NCI-H510A treated with DMSO at 0.1 percent for 48 hours (cell line): ENCODE results near the gene PIAS4.

ENCODE experiments used
- DNase-seq: peaks from one replicate; lab custom pipeline; 2025; lab: John Stamatoyannopoulos, UW

Gene PIAS4

DNA sequence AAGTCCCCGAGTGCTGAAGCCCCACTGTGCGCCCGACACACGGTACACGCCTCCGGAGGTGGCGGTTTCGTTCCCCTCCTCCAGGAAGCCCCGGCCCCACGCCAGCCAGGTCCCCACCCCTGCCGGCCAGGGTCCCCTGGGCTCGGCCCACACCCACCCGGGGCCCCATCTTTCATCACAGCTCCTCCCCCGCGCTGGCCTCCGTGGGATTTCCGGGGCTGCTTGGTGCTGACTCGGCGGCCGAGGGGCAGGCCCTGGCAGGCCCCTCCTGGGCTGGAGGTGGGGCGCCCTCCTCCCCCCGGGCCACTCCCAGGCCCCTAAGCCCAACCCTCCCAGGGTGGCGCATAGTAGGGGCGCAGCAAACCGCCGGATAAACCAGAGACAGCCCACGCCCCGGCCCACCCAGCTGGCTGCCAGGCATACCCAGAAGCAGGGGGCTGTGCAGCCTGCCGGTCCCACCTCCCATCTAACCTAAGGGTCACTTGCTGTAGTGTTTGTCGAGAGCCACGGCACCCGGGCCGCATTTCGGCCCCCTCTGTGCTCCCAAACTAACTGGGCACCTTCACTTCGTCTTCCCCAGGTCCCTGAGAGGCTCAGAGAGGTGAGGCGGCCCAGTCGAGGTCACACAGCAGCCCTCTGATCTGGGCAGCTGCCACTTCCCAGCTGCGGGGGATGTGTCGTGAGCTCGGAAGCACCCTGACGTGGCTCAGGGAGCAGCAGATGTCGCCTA lies 52.5 kb downstream of the PIAS4 start:
- DNase-seq = no peak

DNA sequence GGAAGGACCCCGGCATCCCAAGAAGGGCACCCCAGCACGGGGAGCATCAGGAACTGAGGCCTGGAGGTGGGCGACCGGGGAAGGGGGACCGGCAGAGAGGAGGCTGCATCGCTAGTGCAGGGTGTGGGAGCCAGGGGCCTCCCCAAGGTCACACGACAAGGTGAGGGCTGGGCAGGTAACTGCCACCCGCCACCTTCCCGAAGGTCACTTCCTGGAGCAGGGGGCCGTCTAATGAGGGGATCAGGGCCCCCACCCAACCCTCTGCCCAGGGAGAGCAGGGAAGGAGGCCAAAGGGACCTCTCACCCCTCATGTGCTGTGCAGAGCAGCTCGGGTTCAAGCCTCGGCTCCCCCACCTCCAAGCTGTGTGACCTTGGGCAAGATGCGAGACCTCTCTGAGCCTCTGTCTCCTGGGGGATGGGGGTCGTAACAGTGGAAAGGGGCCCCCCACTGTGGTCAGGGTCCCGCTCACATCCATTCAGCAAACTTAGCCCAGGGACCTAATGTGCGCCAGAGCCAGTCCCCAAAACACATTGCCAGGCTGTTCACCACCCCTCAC lies 53.2 kb downstream of the PIAS4 start:
- no peak for DNase-seq

DNA sequence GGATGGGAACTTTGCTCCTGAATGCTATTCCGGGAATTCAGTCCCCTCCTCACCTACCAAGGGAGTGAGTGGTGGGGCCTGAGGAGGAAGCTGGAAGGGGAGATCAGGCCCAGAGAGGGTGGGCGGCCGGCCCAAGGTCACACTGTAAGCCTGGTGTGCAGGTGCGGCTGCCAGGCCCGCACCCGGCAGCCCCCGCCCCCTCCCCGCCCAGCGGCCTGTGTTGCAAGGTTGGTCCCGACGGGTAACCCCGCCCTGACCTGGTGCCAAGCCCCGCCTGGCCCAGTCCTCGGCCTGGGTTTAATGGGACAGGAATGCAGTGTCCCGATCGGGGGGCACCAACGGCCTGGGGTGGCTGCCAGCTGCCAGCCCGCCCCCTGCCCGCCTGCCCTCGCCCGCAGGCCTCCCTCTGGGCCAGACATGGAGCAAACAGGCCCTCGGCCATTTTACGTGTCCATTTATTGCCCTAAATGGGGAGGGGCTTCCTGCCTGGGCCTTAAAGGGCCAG lies 53.7 kb downstream of the PIAS4 start:
- no peak for DNase-seq

DNA sequence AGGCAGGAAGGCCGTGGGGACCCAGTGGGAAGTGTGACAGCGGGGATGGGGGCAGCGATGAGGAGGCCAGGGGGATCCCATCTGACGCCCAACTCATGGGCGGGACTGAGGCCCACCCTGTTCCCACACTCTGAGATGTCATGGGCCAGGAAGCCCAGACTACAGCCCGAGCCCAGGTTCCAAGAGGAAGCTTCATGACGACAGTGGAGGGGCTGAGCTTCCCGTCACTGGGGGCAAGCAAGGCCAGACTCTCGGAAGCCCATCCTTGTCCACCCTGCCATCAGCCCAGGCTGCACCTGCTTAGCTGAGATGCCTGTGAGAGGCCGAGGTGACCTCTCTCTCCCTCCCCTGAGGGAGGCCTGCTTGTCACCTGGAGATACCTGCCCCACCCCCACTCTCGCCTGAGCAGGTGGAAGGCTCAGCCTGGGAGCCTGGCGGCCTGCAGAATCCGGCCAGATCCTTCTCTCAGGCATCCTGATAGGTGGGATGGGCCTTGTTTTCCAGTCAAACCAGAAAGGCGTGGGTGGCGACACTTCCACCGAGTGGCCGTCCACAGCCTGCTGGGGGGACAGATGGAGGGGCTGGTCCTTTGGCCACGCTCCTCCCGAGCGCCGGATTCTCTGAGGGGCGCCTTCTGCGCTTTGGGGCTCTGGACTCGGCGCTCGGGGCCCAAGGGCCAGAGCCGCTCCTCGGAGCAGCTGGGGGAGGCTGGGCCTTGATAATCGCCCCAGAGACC lies 54.3 kb downstream of the PIAS4 start:
- DNase-seq = peak; percentile 97

DNA sequence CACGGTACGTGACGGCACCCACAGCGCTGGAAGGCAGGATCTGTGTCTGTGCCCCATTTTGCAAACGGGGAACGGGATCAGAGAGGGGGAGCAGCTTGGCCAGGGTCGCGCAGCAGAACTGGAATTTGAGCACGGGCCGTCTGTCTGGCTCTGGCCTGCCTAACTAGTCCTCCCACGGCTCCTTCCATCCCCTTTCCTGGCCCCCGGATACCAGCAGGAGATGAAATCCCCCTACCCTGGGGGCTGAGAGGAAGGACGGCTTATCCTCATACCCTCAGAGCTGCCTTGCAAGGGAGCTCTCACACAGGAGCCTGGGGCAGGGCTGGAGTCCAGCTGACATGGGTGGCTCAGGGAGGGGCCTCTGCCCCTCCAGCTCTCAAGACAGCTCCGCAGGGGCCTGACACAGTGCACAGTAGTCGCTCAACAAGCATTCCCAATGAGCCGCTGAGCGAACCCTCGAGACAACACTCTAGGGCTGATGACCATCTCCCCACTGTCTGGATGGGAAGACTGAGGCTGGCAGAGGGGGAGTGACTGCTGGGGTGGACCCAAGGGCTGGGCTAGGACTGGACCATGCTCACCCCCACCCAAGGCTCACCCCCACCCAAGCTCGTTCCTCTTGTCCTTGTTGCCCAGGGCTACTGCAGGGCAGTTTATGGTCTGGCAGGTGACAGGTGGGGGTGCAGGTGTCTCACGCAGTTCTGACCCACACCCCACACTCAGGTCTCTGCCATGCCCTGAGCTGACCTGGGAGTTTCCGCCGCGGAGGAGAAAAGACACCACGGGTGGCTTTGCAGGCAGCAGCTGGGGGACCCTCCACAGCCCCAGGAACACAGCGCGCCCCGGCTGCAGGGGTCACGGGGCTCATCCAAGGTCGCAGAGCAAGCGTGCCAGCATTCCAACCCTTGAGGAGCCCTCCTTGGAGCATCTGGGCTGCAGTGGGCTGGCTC lies 55.2 kb downstream of the PIAS4 start:
- DNase-seq = no peak

DNA sequence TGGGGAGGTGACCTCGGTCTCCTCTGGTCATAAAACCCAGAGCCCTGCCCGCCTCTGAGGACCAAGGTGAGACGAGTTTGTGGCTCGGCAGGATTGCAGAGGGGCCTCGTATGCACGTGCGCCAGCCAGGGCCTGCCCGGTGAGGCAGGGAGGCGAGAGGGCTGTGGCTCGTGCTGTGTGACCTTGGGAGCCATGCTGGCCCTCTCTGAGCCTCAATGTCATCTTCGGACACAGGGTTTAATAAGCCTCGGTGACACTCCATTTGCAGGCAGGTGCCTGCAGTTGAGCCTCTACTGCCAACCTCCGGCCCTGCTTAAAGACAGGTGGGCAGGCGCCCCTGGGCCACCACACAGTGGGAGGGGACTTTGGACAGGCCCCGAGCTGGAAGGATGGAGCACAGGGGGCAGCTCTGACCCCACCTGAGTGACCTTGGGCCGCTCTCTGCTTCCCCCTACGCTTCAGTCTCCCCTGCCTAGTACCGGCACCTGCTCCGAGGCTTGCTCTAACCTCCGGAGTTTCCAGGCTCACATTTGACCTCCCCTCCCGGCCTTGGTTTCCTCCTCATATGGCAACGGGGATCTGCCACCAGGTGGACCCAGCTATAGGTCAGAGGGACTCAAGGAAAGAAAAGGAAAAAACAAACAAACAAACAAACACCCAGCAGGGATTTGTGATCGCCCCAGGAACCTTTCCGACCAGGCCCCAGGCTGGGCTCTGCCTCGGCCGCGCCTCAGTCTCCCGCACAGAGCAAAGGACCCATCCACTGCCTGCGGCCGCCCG lies 56.0 kb downstream of the PIAS4 start:
- peak; percentile 52 for DNase-seq

DNA sequence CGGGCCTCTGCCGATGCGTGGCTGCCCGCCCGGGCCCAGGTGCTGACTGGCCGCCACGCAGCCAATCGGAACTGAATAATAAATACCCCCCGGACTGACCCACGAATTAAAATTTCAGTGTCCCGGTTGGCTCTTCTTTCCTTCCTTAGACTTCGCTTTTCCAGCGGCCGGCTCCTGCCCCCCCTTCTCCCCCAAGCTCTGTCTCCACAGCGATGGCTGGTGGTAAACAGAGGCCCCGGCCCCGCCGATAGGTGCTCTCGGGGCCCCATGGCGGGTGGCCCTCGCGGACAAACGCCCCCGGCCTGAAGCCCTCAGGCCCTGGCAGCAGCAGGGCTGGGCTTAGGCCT lies 56.6 kb downstream of the PIAS4 start:
- peak; percentile 54 for DNase-seq

DNA sequence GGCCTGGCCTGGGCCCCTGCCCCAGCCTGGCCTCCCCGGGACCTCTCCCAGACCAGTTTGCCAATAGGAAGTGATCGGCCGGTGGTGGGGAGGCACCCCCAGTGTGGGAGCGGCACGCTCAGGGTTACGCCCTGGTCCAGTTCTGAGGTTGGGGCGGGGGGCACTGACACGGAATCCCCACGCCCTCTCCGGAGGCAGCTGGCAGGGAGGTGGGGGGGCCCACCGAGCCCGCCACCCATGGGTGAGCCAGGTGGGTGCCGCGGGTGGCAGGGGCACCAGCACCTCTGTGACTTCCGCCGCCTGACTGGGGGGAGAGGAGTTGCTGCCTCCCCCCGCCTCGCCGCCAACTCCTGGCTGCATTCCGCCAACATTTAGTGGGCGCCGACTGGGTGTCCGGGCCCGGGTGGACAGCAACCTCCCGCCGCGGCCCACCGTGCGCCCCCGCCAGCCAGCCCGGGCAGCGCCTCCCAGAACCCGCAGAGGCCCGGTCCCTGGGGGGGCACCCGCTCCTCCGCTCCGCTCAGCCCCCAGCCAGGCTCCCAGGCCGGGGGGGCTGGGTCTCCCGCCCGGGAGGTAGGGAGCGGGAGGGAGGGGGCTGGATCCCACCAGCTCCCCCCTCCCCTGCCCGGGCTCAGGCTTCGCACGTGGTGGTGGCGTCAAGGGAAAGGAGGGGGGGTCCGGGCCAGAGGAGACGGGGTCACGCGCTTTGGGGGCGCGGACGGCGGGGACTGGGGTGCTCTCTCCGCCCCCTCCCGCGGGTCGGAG lies 57.1 kb downstream of the PIAS4 start:
- DNase-seq = no peak

DNA sequence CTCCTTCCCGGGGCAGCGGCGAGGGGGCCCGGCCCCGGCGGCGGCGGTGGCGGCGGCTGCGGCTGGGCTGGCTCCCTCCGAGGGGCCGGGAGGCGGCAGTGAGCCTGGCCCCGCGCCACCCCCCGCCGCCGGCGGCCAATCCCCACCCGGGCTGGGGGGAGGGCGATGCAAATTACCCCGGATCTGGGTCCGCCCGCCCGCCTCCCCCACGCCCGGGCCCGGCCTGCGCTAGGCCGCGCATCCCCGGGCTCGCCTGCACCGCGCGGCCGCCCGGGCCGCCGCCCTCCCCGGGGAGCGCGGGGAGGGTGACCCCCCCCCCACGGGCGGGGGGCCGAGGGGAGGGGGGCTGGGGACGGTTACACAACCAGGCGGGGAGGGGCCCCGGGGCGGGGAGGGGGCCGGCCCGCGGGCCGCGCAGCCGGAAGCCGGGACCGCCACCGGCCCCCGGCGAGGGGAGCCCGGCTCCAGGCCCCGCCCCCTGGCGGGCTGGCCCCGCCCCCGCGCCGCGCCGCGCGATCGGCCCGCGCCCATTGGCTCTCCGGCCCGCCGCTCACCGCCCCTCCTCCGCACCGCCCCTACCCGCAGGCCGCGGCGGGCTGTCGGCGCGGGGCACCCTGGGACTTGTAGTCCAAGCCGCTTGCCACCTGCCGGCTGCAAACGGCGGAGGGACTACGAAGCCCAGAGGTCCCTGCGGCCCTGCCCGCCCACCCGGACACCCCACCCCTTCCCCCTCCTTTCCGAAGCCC lies 58.1 kb downstream of the PIAS4 start:
- peak; percentile 95 for DNase-seq

DNA sequence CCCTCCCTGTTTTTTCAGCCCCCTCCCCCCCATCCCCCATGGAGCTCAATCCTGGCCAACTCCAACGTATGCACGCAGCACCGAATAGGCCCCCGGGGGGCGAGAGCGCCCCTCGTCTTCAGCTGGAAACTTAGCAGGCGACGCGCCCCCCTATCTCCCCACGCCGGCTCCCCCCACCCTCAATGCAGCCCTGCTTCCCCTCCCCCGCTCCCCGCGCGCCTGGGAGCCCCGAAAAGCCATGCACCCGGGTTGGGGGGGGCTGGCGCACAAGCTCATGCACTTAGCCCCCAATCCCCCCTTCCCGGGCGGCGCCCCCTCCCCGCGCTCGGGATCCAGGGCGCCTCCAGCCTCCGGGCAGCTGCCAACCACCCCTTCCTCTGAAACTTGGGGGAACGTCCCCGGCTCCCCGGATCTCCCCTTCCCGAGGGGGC lies 58.7 kb downstream of the PIAS4 start:
- DNase-seq = no peak

DNA sequence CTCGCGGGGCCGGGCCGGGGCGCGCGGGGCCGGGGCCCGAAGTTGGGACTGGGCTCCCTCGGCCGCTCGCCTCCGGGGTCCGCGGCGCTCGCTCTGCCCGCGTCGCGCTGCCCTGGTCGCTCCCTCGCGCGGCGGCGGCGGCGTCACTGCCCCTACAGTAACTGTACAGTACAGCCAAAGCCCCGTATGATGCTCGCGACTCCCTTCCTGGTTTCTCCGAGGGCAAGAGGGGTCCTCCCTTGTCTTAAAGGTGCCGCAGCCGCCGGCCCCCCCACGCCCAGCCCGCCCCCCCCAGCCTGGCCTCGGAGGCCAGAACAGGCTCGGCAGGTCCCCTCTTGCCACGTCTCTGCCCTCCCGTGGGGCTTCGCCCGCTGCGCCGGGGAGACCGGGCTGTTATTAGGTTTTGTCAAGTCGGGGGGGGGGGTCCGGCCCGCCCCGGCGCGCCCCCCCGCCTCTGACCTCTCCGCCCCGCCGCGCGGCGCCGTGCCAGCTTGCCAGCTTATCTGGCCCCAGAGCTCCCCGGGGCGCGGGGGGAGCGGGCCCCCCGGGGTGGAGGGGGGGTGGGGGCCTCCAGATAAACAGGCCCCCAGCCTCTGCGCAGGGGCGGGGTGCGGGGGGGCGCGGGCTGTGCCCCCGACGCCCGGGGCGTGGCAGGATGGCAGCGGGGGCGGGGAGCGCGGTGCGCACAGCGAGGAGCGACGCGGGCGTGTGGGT lies 59.3 kb downstream of the PIAS4 start, which contains the start of gene ZBTB7A:
Gene ZBTB7A, minus strand, starts transcription at position 218 of the 714 bp plus-strand sequence. CDS start 11,667 bp downstream, outside the sequence.
- peak; percentile 41 for DNase-seq

DNA sequence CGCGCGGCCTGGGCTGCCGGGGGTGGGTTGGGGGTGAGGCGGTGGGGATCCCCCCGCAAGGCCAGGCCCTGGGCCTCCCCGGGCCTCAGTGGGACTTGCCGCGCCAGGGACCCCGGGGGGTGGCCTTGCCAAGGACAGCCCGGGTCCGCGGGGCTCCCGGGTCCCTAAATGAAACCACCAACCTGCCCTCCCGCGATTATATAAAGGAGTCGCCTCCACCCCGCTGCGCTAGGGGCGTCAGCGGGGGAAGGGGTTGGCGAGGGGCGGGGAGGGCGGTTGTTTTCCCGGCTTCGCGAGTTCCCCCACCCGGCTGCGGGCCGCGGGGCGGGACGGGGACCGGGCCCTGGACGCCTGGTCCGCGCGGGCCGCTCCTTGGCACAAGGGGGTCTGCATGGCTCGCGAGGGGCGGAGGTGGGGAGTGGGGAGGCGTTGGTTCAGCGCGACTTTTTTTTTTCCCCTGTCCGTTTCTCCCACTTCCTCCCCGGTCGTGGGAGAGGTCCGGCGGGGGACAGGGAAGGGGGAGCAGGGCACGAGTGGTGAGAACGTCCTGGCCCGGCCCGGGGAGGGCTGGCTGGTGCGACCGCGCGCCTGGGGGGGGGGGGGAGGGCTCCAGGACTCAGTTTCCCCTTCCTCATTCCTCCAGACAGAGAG lies 60.0 kb downstream of the PIAS4 start:
- DNase-seq = no peak

DNA sequence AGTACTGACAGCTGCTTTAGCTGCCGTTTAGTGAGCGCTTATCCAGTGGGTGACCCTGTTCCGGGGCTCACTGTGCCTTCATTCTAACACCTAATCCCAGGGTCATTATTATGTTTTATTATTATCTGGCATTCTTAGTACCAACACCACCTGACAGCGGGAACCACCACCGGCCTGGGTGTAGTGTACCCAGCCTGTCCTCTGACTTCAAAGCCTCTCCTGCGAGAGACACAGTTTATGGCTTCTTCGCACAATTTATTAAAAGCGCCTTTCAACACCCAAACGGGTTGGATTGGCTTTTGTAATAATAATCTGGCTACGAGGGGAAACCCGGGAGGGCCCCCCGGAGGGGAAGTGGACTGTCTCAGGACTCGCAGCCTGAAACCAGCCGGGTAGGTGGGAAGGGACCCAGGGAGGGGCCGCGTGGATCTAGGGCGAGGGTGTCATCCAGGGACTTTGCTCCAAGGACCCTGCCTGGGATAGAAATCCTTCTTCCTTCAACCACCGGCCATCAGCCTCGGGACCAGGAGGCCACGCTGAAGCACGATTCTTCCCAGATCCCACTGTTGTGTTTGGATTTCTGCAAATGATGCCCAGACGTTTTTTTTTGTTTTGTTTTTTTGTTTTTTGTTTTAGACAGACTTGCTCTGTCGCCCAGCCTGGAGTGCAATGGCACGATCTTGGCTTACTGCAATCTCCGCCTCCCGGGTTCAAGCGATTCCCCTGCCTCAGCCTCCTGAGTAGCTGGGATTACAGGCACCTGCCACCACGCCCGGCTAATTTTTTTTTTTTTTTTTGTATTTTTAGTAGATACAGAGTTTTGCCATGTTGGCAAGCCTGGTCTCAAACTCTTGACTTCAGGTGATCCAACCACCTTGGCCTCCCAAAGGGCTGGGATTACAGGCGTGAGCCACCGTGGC lies 60.8 kb downstream of the PIAS4 start:
- peak; percentile 14 for DNase-seq

DNA sequence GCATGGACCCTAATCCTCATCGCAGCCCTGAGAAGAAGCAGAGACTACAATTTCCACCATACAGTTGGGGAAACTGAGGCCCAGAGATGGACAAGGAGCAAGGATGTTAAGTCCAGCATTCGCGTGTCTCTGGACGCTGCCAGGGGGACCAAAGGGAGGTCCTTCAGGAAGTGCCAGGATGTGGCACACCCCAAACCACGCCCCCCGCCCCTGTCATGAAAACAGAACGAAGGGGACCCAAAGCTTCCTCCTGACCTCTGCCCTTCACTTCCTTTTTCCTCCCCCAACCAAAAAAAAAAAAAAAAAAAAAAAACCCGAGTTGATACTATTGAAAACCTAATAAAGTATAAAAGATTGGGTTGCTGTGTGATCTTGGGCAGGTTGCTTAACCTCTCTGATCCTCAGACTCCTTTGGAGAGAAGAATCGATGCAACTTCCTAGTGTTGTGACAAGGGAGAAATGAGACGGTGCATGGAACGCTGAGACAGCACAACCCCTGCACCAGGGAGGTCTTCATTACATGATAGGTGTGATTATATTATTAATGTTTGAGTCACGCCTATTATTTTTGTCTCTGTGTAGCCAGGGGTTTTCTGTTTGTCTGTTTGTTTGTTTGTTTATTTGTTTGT lies 61.9 kb downstream of the PIAS4 start:
- no peak for DNase-seq

DNA sequence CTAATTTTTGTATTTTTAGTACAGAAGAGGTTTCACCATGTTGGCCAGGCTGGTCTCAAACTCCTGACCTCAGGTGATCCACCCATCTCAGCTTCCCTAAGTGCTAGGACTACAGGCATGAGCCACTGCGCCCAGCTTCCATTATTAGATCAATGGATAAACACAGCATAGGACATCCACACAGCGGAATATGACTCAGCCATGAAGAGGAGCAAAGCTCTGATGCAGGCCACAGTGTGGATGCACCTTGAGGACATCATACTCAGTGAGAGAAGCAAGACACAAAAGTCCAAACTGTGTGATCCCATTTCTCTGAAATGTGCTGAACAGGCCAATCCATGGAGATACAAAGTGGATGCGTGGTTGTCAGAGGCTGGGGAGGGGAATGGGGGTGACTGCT lies 64.1 kb downstream of the PIAS4 start:
- no peak for DNase-seq

DNA sequence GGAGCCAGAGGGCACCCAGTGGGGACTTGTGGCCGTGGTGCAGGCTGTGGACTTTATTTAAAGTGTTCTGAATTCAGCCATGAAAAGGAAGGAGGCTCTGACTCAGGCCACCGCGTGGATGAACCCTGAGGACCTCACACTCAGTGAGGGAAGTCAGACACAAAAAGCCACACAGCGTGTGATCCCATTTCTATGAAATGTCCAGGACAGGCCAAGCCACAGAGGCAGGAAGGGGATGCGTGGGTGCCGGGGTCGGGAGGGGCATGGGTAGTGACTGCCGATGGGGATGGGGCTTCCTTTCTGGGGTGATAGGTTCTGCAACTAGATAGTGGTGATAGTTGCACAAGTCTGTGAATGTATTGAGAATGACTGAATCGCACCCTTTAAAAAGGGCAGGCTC lies 67.8 kb downstream of the PIAS4 start:
- no peak for DNase-seq

DNA sequence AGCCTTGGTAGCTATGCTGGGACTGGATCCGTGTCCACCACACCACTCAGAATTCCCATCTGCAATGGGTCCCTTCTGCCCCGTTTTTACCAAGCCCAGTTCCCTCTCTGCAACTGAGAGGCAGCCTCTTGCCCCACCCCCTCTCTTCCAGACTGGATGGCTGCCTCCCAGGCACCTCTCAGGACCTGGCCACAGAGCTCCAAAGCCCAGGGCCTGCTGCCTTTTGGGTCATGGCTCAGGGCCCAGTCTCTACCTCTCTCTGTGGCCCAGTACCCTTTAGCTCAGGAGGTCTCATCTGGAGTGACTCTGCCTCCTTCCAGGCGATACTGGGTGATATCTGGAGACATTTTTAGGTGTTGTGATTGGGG lies 69.5 kb downstream of the PIAS4 start:
- DNase-seq = no peak
